DMS79 treated with DMSO at 0.1 percent for 48 hours (cell line): ENCODE data around the gene COL1A1.

Experiments used
- DNase-seq: peaks from one replicate; lab custom pipeline; 2025; lab: John Stamatoyannopoulos, UW

The COL1A1 gene

DNA sequence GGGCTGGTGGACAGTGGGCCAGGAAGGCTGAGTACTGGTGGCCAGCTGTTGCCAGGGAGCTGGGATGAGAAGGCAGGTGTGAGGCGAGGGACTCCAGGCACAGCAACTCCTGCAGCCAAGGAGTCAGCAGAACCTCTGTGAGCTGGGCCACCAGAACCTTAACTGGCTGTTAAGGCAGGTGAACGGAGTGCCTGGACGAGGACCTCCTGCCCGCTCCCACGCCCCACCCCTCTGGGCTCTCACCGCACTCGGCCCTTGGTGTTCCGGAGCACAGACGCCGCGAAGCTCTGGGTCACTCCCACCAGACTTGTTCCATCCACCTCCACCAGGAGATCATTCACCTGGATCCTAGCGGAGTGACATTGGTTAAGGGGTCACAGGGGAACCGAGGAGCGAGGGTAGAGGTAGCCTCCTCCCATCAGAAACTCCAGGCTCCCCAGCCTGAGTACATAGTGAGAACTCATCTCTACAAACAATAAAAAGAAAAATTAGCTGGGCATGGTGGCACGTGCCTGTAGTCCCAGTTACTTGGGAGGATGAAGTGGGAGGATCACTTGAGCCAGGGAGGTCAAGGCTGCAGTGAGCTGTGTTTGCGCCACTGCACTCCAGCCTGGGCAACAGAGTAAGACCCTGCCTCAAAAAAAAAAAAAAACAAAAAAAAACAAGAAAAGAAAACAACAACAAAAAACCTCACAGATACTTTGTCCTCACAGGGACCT, 60.2 kb downstream of the COL1A1 start:
- no peak for DNase-seq

DNA sequence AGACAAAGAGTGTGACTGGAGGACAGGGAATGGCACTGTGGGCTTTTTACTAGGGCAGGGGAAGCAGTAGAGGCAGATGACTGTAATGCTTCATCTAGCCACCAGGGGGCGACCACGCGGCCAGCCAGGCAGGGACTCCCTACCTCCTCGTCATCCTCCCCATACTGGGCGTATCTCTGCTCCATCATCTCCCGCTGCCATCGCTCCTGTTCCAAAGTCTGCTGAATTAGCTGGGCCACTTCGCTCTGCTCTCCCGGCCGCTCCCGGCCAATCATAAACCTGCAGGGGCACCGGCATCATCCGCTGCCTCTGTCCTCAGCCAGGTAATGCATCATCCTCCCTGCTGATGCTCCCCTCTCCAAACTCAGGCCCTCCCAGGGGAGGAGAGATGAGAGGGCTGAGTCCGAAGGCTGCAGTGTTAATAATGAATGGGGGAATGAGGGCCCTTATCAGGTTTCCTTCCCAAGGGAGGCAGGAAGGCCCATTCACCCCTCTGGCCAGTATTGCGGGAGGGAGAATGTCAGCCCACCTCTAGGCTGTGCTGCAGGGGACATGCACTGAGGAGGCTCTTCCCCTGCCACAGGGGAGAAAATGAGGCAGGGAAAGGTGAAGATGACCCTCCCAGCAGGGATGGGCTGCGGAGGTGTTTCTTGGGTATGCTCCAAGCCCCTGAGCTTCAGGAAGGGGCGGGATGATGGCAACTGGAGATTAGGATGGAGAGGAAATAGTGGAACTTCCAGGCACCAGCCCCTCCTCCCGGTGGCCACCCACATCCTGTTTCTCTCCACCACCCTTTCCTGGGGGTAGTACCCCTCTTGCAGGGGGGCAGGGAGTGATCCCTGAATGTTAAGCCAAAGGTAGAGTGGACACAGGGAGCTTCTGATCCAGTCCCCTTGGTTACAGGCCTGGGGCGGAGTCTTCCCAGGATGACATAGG, 61.2 kb downstream of the COL1A1 start:
- DNase-seq, result peak; percentile 14

DNA sequence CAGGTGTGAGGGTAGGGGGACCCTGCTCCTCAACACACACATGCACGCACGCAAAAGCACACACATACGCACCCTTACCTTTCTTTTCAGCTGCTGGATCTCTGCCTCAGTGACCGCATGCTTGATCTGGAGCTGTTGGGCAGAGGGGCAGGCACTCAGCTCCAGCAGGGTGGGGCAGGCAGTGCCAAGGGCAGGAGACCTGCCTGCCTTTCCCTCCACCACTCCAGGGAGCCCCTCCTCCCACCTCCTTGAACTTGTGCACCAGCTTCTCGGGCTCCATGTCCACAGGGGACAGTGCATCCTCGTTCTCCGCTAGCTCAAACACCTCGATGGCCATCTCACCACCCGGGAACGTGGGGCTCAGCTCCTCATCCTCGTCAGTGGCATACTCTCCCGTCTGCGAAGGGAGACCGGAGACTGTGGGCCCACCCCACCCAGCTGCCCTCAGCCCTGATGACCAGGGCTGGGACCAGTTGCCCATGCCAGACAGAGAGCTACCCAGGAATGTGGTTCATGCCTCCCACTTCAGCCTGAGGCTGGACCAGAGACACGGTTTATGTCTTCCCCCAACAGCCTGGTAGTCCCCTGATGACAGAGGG, 62.1 kb downstream of the COL1A1 start:
- DNase-seq, result no peak

DNA sequence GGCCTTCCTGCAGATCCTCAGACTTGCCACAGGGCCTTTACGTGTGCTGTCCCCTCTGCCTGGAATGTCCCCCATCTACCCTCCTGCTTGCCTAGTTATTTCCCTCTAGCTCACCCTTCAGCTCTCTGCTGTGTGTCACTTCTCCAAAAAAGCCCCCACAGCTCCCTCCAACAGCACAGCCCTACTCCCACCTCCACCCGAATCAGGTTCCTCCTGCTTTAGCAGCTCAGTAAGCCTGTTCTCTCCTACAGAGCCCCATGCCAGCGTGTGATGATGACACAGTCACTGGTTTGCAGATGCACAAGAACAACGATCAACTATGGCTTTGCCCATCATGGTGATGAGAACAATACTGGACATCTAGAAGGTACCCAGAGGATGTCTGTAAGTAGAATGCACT, 64.4 kb downstream of the COL1A1 start:
- DNase-seq, result no peak

DNA sequence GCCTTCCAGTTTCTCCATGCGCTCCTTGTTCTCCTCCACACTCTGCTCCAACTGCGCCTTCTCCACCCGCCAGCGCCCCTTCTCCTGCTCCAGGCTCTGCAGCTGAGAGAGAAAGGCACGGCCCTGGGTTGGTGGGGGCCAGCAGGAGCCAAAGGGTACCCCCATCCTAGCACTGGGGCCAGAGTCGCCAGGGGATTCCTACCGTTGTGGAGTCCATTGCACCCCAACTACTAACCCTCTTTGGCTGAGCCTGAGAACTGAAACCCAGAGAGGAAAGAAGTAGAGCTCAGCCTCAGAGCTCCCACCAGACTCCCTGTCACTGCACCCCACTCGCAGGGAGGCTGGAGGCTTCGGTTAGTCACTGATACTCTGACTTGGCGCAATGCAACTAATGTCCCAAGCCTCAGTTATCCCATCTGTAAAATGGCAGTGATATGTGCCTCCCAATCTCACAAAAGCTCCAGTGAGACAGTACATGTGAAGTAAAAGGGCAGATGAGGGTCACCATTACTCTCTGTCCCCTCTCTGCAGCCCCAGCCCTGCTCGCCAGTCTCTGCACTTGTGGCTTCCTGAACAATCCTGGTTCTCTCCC, 65.2 kb downstream of the COL1A1 start:
- no peak for DNase-seq

DNA sequence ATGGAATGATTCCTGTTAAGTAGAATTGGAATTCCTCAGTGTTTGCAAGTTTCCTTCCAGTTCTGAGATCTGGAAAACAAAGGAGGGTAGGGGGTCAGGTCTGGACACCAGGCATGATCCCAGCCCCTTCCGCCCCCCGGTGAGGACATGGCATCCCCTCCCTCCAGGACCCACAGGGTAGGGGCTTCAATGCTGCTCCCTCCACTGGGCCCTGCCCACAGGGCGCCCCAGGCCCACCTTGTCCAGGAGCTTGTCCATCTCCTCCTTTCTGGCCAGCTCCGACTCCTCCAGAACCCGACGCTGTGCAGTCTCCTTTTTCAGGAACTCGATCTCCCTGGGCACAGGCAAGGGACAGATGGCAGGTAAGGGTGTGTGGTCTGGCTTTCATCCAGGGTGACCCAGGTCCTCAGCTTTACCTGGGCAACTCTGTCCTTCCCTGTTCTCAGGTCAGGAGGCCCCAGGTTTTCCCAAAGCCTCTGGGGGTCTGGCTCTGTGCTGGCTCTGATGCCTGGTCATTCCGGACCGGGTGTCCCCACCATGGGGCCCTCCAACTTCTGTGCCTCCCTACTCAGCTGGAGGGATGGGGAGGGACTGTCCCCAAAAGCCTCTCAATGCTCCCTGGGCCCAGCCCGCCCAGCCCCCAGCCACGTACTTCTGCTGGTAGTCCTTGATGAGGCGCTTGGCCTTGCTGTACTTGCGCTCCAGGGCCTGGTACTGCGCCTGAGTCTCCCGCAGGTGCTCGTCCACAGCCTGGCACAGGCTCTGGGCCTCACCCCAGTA, 65.9 kb downstream of the COL1A1 start:
- DNase-seq, result no peak

DNA sequence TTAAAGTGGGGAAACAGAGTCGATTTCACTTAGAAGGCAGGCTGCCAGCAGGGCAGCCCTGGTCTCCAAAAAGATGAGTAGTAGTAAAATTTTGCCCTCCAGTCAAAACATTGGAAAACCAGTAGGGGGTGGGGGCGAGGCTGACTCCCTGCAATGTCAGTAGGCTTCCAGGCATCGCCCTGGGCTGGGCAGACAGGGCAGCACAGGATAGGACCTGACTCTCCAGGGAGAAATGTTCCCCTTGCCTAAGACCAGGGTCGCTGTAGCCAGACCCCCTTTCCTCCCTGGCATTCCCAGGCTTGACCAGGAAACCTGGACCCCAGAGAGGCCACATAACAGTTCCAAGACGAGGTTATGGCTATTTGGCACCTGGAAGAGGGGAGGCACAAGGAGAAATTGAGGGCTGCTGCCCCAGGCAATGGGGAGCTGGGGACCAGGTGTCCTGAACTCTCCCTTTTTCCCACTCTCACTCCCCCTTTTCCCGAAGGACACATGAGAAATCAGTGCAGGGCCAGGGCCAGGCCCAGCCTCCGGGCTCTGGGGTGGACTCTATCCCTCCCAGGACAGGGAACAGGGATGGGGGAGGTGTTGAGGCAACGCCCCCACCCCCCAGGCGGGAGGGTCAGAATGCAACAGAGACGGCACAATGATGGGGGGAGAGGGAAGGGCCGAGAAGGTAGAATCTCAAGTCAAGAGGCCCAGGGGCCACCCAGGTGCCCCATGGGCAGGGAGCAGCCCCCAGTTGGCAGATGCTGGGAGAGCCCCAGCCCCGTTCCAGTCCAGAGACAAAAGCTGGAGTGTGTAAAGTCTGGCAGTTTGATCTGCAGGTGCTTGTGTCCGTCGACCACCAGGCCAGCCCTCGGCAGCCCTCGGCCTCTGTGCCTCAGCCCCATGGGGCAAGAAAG, 67.0 kb downstream of the COL1A1 start:
- DNase-seq, result no peak

DNA sequence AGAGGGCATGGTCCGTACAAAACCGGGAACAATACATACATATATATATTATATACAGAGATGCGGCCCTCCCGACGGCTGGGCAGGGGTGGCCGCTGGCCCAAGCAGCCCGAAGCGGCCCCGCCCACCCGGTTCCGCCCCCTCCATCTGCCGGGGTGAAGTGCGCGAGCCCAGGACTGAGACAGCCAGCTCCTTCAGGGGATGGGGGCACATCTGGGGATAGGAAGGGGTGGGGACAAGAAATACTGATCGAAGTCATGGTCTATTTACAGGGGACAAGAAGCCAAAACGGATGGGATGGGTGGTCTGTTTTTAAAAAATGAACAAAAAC, 67.7 kb downstream of the COL1A1 start:
- DNase-seq, result no peak
